A375 (cell line): ENCODE measurements around the gene CHIA. TPM values are rescaled to one million over a fixed set of nuclear protein-coding genes. Genes with fewer than 3 reads are reported as not detected.

ENCODE experiments used
- small RNA-seq: library from RNA; depleted of rRNA; stranded (forward); fragments of <200 nt; gene quantifications from one replicate; pipeline ENCODE3, GENCODE V24; 2014
- total RNA-seq: library from RNA; depleted of rRNA; stranded (reverse); fragments of >200 nt; shearing (Covaris generic); gene quantifications from 2 replicates; pipeline ENCODE4 v1.2.3, GENCODE V29; 2014; rRNA removed

The CHIA gene
- not detected in 2 replicates for total RNA-seq

GRCh38 chr1:111290630-111291029, at the start of gene CHIA:
Gene CHIA, plus strand, starts transcription at chr1:111290851. Its CDS starts 19,617 bp downstream, at chr1:111310468.

Small RNA genes lying within 50 kb of the gene (small RNA-seq; reads per million reads assigned to genes)
- not detected for gene AL356387.2

Other genes starting within 250 kb of the CHIA start
- 16.9 and 18.6 TPM in 2 replicates for gene DRAM2, start 150.8 kb upstream of the CHIA start, total RNA-seq
- gene CEPT1, start 150.6 kb upstream of the CHIA start, total RNA-seq, result 14.5 and 20.1 TPM in 2 replicates
- not detected in 2 replicates for gene DENND2D, start 90.2 kb upstream of the CHIA start, total RNA-seq
- 0.34 and 0.38 TPM in 2 replicates for gene CHI3L2, start 63.1 kb upstream of the CHIA start, total RNA-seq
- gene OVGP1, start 136.9 kb downstream of the CHIA start, total RNA-seq, result 0.60 and 1.2 TPM in 2 replicates
- 31.3 and 33.4 TPM in 2 replicates for gene WDR77, start 158.4 kb downstream of the CHIA start, total RNA-seq
- 361 and 417 TPM in 2 replicates for gene ATP5PB, start 158.6 kb downstream of the CHIA start, total RNA-seq
- gene C1orf162, start 183.1 kb downstream of the CHIA start, total RNA-seq, result not detected in 2 replicates
- not detected in 2 replicates for gene ADORA3, start 212.8 kb downstream of the CHIA start, total RNA-seq
- gene TMIGD3, start 212.8 kb downstream of the CHIA start, total RNA-seq, result not detected in 2 replicates